ENCODE measurements around the gene CTSL. TPM values are rescaled to one million over a fixed set of nuclear protein-coding genes. Genes with fewer than 3 reads are reported as not detected.

The CTSL gene
- total RNA-seq, 2 donors from 2014 or later = 94.5 to 274 TPM

DNA sequence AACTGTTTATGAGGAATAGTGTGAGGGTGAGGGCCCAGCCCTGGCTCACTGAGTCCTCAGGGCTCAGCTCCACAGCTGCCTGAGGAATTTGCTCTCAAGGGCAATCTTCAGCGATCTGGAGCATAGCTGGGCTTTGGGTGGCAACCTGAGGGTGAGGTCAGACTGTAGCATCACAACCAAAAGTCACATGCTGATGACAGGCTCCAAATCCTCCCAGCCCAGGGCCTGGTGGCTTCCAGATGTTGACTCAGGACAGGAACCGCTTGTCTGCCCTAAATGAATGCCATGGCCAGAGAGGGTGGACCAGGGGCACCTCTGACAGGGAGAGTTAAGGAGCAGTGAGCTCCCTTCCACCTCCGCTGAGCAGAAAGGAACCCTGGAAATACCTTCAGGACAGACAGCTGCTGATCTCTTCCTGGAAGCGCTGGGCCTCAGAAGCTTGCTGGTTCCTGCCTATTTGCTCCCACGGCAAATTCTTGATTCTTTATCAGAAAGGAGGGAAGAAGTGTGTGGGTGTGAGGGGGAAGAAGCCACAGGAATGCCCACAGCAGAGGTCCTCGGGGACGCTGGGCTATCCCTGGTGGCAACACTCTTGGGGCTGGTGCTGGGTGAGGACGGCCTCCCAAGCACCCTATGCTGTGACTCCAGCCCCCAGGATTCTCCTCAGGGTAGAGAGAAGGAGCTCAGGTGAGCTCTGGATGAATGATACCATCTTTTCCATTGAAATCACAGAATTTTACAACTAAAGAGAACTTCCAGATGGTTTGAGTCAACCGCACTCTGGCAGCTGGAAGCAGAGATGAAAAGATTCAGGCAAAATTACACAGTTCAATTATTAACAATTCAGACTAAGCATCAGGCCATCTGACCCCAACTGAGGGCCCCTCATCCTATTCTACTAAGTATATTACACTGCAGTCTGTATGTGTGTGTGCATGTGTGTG lies 13.8 kb upstream of the CTSL start:
- DNase-seq (ENCODE audit: low spot score) = no peak
- TF ChIP-seq, protein P1, sequence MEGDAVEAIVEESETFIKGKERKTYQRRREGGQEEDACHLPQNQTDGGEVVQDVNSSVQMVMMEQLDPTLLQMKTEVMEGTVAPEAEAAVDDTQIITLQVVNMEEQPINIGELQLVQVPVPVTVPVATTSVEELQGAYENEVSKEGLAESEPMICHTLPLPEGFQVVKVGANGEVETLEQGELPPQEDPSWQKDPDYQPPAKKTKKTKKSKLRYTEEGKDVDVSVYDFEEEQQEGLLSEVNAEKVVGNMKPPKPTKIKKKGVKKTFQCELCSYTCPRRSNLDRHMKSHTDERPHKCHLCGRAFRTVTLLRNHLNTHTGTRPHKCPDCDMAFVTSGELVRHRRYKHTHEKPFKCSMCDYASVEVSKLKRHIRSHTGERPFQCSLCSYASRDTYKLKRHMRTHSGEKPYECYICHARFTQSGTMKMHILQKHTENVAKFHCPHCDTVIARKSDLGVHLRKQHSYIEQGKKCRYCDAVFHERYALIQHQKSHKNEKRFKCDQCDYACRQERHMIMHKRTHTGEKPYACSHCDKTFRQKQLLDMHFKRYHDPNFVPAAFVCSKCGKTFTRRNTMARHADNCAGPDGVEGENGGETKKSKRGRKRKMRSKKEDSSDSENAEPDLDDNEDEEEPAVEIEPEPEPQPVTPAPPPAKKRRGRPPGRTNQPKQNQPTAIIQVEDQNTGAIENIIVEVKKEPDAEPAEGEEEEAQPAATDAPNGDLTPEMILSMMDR (IDR thresholded peaks at IDR 0.05) = no peak

DNA sequence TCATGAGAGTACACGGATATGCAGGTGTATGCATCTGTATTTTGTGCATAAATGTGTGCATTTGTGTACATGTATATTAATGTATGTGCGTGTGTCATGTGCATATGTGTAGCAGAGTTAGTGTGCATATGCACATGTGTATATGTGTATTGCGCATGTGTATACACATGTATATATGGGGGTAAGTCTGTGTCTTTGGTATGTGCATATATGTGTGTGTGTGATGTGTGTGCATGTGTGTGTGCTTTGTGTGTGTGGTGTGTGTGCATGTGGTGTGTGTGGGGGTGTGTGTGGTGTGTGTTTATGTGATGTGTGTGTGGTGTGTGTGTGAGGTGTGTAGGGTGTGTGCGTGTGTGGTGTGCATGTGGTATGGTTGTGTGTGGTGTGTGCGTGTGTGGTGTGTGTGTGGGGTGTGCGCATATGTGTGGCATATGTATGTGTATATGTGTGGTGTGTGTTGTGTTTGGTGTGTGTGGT lies 13.1 kb upstream of the CTSL start:
- ATAC-seq (ENCODE audit: insufficient number of reproducible peaks, low FRiP score, low read depth) (no peak), DNase-seq (ENCODE audit: low spot score) (no peak)

More for the DNA sequence above, 13.8 kb upstream of the CTSL start:
- H3K4me3 ChIP-seq = no peak overlapping the region
- peak overlapping the region in 1 of 2 donors; percentile 81 for H3K27ac ChIP-seq
- H3K4me1 ChIP-seq (ENCODE audit: control insufficient read depth in 1 of 2, low read depth in 2 of 2) = peaks cover 12 to 28% of the 10 kb centered on the region in 2 donors
- ATAC-seq (ENCODE audit: insufficient number of reproducible peaks, low FRiP score, low read depth) = no peak
- no peaks in the 10 kb centered on the region for H3K27me3 ChIP-seq (replicated peaks; ENCODE audit: insufficient read depth)
- H3K36me3 ChIP-seq = no peaks in the 10 kb centered on the region
- no peaks in the 10 kb centered on the region for H3K9me3 ChIP-seq

DNA sequence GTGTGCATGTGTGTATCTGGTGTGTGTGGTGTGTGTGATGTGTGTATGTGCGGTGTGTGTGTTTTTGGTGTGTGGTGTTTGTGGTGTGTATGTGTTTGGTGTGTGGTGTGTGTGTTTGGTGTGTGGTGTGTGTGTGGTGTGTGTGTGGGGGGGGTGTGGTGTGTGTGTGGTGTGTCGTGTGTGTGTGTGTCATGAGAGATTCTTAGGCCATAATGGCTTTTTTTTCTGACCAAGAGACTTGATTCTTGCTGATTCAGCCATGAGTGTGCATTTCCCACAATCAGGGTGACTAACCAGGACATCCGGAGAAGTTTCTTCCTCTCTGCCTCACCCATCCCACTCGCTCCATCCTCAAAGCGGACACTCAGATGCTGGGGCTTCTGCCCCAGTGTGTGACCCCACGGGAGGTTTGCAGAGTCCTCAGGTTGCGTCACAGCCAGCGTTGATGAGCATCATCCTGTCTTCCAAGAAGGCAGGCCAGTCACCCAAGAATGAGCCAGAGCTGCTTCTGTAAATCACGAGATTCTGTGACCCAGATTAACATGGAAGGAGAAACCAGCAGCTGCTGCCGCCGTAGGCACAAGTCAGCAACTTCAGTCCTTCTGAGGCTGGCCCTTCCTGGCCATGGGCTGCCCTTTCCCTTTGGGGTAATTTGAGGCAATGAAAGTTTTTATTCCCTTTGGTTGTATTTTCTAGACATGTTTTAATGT lies 12.5 kb upstream of the CTSL start:
- peaks cover 12 to 28% of the 10 kb centered on the region in 2 donors for H3K4me1 ChIP-seq (ENCODE audit: control insufficient read depth in 1 of 2, low read depth in 2 of 2)
- ATAC-seq (ENCODE audit: insufficient number of reproducible peaks, low FRiP score, low read depth) (peak; percentile 75), DNase-seq (ENCODE audit: low spot score) (peak; percentile 80)
- H3K9me3 ChIP-seq = no peaks in the 10 kb centered on the region
- no peaks in the 10 kb centered on the region for H3K36me3 ChIP-seq
- no peaks in the 10 kb centered on the region for H3K27me3 ChIP-seq (replicated peaks; ENCODE audit: insufficient read depth)
- TF ChIP-seq, protein P1 (IDR thresholded peaks at IDR 0.05) = no peak
- H3K27ac ChIP-seq = peak overlapping the region; percentile 74 to 81
- peak overlapping the region; percentile 58 for H3K4me3 ChIP-seq

More for the DNA sequence above, 13.1 kb upstream of the CTSL start:
- Histone ChIP-seq H3K36me3 (no peaks in the 10 kb centered on the region), H3K4me3 (no peak overlapping the region), H3K9me3 (no peaks in the 10 kb centered on the region), H3K4me1 (ENCODE audit: control insufficient read depth in 1 of 2, low read depth in 2 of 2) (peaks cover 12 to 28% of the 10 kb centered on the region in 2 donors), H3K27ac (peak overlapping the region; percentile 74 to 81), H3K27me3 (replicated peaks; ENCODE audit: insufficient read depth) (no peaks in the 10 kb centered on the region)
- TF ChIP-seq, protein P1 (IDR thresholded peaks at IDR 0.05) = no peak

DNA sequence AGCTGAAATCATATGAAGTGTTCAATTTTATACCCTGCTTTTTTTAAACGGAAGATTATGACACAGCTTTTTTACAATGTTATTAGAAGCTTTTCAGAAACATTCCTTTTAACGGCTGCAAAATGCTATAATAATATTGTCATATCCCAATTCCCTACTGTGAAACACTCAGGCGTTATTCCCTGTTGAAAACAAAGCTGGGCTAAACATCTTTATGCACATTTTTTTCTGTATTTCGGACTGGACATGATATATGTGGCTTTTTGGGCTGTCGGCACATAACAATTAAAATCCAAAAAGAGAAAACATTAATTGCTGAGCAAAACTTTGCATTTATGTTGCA lies 12.0 kb upstream of the CTSL start:
- TF ChIP-seq, protein P1 (IDR thresholded peaks at IDR 0.05) = no peak
- peak overlapping the region; percentile 58 for H3K4me3 ChIP-seq
- peak overlapping the region; percentile 74 to 81 for H3K27ac ChIP-seq
- no peaks in the 10 kb centered on the region for H3K9me3 ChIP-seq
- peaks cover 12 to 28% of the 10 kb centered on the region in 2 donors for H3K4me1 ChIP-seq (ENCODE audit: control insufficient read depth in 1 of 2, low read depth in 2 of 2)
- no peaks in the 10 kb centered on the region for H3K36me3 ChIP-seq
- no peaks in the 10 kb centered on the region for H3K27me3 ChIP-seq (replicated peaks; ENCODE audit: insufficient read depth)
- DNase-seq (ENCODE audit: low spot score) = no peak
- ATAC-seq (ENCODE audit: insufficient number of reproducible peaks, low FRiP score, low read depth) = no peak

DNA sequence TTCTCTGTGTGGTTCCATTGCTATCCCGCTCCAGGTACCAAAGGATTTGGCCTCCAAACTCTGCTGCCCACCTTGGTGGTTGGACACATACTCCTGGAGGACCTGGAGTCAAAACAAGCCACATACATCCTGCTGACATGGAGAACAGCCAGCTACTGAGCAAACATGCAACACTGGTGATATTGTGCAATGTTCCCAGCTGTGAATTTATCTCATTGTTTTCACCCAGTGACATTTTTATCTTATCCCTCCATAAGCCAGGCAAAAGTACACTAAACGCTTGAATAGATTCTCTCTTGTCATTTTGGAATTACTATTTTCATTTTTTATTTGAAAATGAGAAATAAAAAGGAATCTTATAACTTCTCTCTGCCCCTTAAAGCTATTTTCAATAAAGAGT lies 11.1 kb upstream of the CTSL start:
- ATAC-seq (ENCODE audit: insufficient number of reproducible peaks, low FRiP score, low read depth) = no peak
- peak overlapping the region in 1 of 2 donors; percentile 81 for H3K27ac ChIP-seq

More for the DNA sequence above, 11.1 kb upstream of the CTSL start:
- no peak for DNase-seq (ENCODE audit: low spot score)
- no peaks in the 10 kb centered on the region for H3K9me3 ChIP-seq
- TF ChIP-seq, protein P1 (IDR thresholded peaks at IDR 0.05) = no peak
- H3K4me1 ChIP-seq (ENCODE audit: control insufficient read depth in 1 of 2, low read depth in 2 of 2) = peaks cover 12 to 28% of the 10 kb centered on the region in 2 donors
- no peak overlapping the region for H3K4me3 ChIP-seq
- no peaks in the 10 kb centered on the region for H3K27me3 ChIP-seq (replicated peaks; ENCODE audit: insufficient read depth)
- H3K36me3 ChIP-seq = no peaks in the 10 kb centered on the region

Data from thoracic aorta (tissue), 2 donors.